HuH-7.5 (cell line): ENCODE measurements around the gene CLTA.
A peak's percentile ranks its signal among the peaks of the same experiment; 100 is the strongest.
"Not testable (repeated sequence)": the region's sequence is repeated elsewhere in the genome, so short reads cannot be mapped to it uniquely, and the experiment has no call there.

Experiments used
- DNase-seq: peaks from one replicate; pipeline ENCODE4 v3.0.0; 2011; ENCODE audit warnings: low spot score

The CLTA gene

DNA sequence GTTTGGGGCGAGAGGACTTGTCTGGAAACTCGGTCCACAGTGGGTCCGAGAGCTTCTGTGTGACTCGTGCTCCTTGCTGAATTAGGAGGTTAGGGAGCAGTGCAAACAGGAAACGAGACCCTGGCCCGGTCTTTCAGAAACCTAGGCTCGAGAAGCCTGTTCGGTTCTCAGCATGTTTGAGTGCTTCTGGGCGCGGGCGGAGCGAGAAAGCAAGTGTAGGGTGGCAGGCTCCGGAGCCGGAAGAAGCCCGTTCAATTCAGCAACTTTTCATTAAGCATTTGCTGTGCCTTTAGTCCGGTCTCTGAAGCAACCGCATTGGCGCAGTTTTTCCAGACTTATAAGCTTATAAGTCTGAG is 547 bp downstream of the CLTA start:
- no peak for DNase-seq

DNA sequence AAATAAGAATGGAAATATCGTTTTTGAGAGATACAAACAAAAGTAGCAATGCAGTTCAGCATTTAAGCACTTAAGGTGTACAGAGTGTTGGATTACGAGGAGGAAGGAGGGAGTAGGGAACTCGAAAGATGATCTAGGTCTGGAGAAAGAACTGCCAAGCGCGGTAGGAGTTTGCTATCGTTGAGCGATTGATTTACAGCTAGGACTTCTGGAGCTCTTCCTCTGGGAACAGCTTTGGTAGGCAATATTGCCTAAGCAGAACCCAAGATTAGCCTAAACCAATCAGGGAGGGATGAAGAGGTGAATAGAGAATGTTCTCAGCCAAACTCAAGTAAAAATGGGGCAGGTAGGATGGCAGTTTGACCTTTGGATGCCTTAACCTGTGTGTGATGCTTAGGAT is 965 bp downstream of the CLTA start:
- DNase-seq = no peak

GRCh38 chr9:36192196-36192595 is 1.5 kb downstream of the CLTA start:
- DNase-seq = no peak

DNA sequence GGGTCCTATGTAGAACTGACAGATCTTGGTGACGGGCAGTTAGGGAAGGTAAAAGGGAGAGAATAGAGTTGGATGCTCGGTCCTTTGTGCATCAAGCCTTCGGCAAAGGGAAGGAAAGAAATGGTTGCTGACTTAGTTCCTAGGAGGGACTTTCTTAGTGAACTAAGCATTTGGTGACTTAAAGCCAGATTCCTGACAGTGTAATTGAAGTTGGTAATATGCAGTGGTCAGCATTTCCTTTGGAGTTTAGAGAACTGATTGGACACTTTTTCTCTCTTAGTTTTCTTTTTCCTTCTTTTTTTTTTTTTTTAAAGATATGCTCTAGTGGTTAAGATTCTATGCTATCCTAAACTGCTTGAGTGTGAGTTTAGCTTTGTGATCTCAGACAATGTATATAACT is 2.3 kb downstream of the CLTA start:
- DNase-seq = no peak

DNA sequence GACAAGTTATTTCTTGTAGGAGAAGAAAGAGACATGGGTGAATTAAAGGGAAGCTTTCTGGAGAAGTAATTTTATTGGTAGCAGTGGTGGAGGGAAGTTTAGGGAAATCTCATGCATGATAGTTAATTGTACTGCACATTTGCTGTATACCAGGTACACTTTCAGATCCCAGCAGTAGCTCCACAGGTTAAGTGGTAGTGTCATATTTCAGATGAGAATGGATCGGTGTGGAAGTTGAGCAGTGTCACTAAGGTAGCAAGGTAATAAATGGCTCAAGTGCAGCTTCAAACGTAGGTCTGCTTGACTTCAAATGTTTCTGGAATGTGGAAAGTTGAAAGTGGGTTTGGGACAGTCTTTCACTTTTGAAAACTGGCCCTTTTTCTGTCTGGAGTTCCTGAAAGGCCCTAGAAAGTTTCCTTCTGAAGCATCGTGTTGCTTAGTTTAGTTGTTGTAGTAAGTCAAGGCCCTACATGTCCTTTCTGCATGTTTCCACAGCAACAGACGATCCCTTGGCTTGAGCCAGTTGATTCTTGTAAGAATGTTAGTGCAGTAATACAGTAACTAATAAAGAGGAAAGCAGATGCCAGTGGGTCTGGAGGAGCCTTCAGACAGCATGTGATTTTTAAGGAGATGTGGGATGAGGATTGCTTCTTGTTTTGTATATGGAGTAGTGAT is 3.7 kb downstream of the CLTA start:
- DNase-seq = no peak

GRCh38 chr9:36204906-36205547 is 14.3 kb downstream of the CLTA start:
- DNase-seq = peak; percentile 38

- no peak for DNase-seq
Measured at GRCh38 chr9:36207016-36207415, 16.3 kb downstream of the CLTA start.

DNA sequence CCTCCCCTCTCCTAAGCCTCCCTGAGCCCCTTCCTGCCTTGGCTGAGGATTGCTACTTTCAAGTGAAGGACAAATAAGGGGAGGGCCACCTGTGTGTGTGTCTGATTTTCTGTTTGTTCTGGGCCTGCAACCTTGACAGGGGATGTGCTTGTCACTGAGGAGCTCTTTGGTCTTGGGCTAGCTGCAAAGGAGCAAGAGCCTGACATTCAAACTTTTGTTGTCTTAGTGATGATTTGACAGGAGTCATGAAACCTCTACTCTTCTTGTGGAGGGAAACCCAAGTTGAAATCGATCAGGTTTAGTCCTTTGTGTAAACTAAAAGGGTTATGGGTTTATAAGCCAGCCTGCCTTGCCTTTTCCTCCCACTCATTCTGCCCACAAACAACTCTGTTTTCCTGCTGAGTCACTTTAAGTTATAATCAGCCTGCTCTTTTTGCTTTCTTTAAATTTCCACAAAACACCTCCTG is 16.9 kb downstream of the CLTA start:
- DNase-seq = no peak

DNA sequence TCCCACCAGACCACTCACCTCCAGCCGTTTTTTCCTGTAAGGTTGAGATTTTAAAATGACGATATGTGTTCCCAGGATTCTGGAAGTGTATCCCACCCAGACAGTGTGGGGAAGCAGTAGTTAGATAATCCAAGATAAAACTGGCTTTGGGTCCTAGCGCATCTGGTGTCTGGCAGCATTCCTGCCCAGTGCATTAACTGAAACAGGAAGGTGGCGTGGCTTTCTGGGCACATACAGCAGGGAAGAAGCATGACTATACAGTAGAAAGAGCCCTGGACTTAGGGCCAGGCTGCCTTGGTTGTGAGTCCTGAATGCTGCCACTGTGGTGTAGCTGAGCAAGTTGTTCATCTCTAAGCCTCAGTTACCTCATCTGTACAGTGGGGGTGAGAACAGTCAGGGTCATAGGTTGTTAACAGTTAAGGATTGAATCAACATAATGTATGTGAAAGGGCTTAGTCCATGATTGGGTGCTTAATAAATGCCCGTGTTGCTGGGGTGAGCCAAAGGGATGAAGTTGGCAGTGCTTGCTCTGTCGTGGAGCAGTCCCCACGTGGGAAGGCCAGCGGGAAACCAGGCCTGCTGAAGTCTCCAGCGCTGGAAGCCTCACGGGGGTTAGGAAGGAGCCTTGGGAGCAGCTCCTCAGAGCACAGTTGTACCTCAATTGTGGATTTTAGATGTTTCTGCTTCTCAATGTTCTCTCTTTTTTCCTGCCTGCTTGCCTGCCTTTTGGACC is 18.0 kb downstream of the CLTA start:
- no peak for DNase-seq

DNA sequence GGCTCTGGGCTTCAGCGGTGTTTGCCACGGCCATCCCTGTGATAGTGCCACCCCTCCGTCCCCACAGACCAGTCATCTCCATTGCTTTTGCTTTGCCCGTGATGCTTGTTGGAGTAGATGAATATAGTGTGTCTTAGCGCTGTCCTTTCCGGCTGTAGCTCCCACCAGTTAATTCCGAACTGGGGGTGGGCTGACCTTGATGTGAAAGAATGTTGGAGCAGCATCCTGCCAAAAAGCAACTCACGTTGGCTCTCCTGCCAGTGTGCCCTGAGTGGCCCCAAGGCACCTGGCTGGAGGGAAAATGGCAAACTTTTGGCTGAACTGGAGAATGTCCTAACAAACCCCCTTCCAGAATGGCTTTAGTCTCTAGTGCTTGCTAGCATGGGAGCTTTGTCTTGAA is 20.0 kb downstream of the CLTA start:
- no peak for DNase-seq

GRCh38 chr9:36211510-36211909 is 20.8 kb downstream of the CLTA start:
- no peak for DNase-seq

DNA sequence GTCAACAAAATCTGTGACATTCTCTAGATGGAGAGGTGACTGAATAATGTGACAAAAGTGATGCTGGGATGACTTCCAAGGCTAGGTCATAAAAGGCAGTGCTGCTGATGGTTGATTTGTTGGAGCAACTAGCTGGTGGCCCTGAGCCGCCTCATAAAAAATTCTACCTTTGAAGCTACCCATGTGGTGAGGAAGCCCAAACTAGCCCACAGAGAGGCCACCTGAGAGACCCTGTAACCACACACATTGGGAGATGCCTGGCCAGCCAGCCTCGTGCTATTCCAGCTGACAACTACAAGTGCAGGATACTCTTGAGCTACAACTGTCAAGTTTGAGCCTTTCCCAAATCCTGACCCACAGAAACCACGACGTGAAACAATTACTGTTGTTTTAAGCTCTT is 22.7 kb downstream of the CLTA start:
- no peak for DNase-seq

- DNase-seq = no peak
Measured at GRCh38 chr9:36213989-36214388, 23.3 kb downstream of the CLTA start.

DNA sequence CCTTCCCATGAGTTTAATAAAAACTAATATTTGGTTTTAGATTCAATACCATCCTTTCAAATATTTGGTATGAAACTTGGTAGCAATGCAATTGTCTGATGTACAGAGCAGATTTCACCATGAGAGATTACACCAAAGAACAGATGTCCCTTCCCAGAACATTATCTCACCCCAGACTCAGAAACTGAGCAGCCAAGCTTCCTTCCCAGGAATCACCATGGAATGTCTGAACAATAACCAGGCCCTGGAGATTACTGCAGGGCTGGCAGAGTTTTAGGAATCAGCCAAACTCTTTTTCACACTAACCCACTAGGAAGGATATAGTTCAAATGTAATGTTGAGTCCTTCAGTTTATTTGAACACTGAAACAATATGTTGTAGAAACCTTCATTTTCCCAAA is 23.9 kb downstream of the CLTA start:
- DNase-seq = no peak

DNA sequence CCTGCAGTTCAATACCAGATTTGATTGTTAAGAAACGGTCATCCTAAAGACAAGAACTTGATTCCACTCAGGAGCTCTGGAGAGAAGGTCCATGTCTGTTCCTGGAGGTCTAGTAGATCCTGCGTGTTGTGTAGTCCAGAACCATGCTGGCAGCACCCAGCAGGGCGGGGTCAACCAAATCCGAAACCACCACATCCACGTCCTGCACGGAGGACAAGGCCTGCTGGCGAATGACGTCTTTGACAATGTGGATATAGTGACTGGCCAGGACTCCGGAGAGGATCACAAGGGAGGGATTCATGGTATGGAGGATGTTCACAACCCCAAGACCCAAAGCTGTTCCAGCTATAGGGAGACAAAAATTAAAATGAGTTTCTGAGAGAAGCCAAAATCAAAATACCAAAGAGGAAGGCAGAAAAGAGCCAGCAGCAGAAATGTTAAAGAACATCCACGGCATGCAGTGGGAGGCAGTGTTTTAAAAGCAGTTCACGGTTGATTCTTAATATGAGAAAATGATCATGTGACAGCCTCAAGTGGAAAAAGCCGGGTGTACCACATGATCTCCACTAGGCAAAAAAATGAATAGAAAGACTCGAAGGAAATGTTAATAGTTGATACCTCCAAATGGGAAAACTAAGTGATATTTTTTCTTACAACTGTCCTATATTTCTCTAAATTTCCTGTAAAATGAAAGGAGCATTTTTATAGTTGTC is 26.7 kb downstream of the CLTA start:
- DNase-seq = no peak

- no peak for DNase-seq
Measured at GRCh38 chr9:36218011-36218410, 27.3 kb downstream of the CLTA start.

DNA sequence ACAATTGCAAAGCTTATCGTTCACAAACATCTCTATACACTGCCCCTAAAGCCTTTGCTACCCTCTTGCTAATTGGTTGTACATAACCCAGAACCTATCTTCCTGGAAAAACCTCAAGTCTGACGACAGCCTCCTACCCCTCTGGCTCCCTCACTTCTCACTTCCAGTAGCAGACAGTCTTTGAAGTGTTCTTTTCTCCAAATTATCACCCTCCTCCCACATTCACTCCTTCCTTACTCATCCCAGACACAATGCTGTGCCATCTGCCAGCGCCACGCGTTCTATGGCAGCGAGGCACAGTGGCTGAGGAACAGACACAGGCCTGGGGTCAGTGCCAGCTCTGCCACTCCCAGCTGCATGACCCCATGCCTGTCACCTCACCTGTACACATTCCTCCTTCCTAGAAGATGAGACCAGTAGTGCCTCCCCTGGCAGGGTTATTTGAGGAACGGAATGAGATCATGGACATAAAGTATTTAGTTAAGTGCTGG is 27.7 kb downstream of the CLTA start:
- no peak for DNase-seq

DNA sequence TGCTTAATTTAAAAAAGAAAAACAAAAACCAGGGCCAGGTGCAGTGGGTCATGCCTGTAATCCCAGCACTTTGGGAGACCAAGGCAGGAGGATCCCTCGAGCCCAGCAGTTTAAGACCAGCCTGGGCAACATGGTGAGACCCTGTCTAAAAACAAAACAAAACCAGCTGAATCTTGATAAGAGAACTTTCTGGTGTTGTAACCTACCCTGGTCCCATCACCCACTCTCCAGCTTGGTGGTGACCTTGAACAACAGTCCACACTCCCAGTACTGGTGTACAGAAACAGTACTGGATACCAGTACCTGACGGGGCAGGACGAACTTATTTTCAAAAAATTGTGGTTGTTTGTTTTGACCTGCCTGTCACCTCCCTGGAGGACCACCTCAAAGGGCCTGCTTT is 30.9 kb downstream of the CLTA start:
- DNase-seq = no peak

DNA sequence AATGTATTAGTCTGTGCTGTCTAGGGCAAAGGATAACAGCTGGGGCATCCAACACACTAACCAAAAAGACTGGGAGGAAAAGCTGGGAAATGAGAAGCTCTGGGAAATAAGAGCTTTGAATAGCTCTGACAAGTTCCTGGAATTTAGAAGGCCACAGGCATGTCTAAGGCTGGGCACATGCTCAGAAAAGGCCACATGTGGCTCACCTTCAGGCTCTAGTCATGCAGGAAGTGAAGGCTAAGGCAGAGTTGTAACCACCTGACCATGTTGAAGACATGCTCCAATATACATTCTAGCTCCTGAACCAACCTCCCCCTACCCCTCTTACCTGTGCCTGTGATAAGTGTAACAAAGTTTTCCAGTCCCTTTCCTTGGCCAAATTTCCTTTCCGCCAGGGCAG is 31.7 kb downstream of the CLTA start:
- DNase-seq = no peak

GRCh38 chr9:36237230-36237629 is 46.5 kb downstream of the CLTA start:
- no peak for DNase-seq

DNA sequence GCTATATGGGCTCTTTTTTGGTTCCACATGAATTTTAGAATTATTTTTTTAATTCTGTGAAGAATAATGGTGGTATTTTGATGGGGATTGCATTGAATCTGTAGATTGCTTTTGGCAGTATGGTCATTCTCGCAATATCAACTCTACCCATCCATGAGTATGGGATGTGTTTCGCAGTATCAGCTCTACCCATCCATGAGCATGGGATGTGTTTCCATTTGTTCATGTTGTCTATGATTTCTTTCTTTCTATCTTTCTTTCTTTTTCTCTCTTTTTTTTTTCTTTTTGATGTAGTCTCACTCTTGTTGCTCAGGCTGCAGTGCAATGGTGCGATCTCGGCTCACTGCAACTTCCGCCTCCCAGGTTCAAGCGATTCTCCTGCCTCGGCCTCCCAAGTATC is 48.5 kb downstream of the CLTA start:
- not testable (repeated sequence) for DNase-seq

GRCh38 chr9:36239675-36240074 is 49.0 kb downstream of the CLTA start:
- not testable (repeated sequence) for DNase-seq

DNA sequence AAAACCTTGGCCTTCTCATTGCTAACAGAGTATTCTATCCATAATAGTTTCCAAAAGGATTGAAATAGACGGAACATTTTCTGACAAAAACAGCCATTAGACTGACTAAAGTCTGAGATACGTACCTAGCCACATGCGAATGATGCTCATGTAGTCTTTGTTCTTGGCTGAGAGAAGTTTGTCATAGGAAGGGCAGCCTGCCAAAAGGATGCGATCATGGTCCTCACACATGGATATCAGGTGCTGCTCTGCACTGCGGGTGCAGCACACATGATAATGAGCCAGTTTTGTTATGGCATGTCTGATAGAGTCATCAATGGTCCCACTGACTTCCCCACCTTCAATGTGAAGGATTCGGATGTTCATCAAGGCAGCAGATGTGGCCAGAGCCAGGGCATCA is 55.2 kb downstream of the CLTA start:
- no peak for DNase-seq
